IPS-11a (cell line): ENCODE data around the gene PARD6B.

ENCODE experiments used
- H3K4me3 ChIP-seq: one replicate; pipeline ENCODE4 v1.5.1; 2013; ENCODE audit warnings: low read depth, low read length, control low read depth

PARD6B gene

GRCh38 chr20:50722424-50723155 is 8.8 kb upstream of the PARD6B start:
- no peak overlapping the region for H3K4me3 ChIP-seq

GRCh38 chr20:50723672-50724071 is 7.7 kb upstream of the PARD6B start:
- H3K4me3 ChIP-seq, result no peak overlapping the region

DNA sequence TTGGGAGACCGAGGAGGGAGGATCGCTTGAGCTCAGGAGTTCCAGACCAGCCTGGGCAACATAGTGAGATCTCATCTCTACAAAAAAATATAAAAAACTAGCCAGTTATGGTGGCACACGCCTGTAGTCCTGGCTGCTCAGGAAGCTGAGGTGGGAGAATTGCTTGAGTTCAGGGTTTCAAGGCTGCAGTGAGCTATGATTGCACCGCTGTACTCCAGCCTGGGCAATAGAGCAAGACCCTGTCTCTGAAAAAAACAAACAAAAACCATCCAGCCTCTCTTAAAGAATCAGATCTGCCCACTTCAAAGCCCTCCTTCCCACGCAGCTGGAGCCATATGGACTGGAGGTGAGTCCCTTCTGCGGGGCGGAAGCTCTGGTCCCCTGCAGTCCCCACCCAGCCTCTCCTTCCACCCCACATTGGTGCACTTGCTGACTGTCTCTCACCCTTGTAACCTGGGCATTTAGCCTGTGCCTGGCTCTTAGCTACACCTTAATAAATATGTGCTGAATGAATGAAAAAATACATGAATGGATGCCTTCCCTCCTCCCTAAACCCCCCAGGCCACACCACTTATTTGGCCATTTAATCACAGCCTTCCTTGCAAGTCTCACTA is 7.2 kb upstream of the PARD6B start:
- H3K4me3 ChIP-seq, result no peak overlapping the region

- no peak overlapping the region for H3K4me3 ChIP-seq
Measured at GRCh38 chr20:50724851-50725723, 6.3 kb upstream of the PARD6B start.

DNA sequence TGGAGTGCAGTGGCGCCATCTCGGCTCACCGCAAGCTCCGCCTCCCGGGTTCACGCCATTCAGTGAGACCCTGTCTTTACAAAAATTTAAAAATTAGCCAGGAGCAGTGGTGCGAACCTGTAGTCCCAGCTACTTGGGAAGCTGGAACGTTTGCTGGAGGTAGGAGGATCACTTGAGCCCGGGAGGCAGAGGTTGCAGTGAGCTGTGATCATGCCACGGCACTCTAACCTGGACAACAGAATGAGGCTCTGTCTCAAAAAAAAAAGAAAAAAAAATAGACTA is 5.7 kb upstream of the PARD6B start:
- no peak overlapping the region for H3K4me3 ChIP-seq

DNA sequence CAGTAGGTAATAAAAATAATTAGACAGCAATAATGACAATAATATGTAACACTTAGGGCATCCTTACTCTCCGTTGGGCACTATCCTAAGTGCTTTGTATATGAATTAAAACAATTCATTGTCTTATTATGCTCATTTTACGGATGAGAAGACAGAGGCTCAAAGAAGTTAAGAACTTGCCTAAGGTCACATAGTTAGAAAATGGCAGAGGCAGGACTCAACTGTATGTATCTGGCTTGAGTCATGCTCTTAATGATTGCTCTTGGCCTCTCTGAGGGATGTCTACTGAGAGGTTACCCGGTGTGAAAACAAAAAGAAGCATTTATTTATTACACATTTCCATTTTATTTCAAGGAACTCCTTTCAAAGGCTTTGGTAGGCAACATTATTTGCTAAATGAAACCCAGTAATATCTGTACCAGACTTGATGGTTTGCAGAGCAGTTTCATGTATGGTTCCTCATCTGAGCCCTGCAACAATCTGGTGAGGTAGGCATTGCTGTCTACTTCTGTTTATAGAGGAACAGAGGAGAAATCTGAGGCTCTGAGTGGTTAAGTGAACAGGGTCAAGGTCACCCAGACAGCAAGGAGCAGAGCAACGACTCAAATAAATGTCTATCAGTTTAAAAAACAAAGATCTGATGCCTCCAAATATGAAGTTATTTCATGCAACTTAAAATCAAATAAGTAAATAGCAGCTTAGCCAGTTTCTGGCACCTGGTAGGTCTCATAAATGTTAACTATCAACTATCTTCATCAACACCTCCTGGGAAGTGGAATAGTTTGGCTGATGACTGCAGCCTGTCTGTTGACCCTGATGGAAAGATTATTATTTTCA is 4.2 kb upstream of the PARD6B start:
- no peak overlapping the region for H3K4me3 ChIP-seq

GRCh38 chr20:50727792-50728485 is 3.4 kb upstream of the PARD6B start:
- no peak overlapping the region for H3K4me3 ChIP-seq

DNA sequence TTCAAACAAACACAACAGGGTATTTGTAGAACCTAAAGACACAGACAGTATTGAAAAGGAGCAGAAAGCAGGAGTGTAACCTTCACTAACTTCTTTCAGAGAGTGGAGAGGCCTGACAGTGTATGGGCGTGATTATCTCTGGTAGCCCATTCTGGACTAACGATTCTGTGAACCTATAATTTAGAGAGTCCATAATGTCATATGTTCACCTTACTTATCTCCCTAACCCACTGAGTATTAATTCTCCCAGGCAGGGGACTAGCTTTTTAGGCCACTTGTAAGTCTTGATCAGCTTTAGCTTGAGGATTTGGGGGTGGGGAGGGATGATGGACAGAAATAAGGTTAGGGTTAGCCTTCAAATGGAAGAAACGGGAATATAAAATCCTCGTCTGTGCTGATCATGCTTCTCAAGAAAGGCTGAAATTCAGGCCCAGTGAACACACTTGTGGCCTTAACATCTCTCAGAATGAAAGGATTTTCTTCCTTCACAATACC is 2.8 kb upstream of the PARD6B start:
- H3K4me3 ChIP-seq, result no peak overlapping the region

GRCh38 chr20:50728981-50729874 is 2.2 kb upstream of the PARD6B start:
- H3K4me3 ChIP-seq, result no peak overlapping the region

DNA sequence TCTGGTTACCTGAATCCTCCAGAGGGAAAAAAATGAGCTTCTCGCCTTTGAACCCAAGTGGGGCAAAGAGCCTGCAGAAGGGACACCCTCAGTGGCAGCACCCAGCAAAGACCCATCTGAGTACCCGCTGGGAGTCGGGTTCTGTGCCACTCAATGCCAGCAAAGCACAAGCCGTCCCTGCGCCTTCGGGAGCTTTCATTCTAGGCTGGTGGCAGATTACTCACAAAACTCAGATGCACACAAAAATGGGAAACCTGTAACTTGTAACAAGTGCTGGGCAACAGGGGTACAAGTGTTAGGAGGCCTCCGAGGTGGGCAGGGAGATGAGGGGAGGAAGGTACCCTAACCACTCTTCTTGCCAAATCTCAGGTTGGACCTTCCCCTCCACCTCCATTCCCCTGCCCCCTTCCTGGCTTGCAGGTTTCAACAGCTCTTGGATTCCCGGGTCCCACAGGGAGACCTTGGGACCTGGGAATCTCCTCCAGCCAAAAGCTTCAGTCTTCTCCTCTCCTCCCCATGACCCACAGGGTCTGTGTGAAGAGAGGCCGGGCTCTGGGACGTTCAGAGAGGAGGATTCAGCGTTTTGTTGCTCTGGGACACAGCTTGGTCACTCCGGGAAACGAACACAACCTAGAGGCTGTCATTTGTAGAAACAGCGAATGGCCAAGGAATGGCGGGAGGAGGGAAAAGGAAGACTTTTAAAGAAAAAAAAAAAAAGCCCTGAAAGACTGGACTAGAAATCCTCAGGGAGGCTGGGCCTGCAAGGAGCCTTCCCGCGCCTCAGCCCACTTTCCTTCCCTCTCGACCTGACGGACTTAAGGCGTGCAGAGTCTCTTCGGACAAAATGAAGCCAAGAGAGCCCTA is 1.2 kb upstream of the PARD6B start:
- H3K4me3 ChIP-seq, result peak overlapping the region; percentile 60

- H3K4me3 ChIP-seq, result peak overlapping the region; percentile 60
Measured at GRCh38 chr20:50730765-50731054, 670 bp upstream of the PARD6B start.

DNA sequence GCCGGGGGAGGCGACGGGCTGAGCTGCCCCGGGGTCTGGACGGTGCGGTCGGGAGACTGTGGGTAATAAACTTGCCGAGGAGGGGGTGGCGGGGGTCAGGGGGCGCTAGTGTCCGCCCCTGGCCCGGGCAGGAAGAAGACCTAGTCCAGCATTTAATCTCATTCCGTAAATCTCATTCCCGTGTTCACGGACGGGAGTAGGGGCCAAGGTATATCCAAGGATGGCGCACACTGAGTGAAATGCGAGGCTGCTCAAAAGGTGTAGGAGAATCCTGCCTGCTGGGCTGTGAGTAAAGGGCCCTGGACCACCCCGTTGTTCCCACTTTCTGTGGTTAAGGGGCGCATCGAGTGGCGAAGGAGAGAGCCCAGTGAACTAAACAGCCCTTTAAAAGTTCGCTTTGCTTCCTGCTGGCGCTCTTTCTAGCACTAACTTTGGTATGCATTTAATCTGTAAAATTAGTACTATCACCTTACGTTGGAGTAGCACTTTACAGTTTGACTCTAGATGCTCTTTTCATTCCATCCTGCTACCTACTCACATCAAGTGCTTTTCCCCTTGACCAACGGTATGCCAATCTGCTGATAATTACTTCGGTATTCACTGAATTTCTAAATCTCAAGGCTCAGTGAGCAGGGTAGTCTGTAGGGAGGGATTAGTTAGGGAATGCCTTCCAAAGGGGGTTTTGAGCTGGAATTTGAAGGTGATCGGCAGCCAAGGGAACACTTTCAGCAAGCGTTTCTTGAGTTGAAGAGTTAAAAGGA is 730 bp downstream of the PARD6B start:
- peak overlapping the region; percentile 89 for H3K4me3 ChIP-seq

DNA sequence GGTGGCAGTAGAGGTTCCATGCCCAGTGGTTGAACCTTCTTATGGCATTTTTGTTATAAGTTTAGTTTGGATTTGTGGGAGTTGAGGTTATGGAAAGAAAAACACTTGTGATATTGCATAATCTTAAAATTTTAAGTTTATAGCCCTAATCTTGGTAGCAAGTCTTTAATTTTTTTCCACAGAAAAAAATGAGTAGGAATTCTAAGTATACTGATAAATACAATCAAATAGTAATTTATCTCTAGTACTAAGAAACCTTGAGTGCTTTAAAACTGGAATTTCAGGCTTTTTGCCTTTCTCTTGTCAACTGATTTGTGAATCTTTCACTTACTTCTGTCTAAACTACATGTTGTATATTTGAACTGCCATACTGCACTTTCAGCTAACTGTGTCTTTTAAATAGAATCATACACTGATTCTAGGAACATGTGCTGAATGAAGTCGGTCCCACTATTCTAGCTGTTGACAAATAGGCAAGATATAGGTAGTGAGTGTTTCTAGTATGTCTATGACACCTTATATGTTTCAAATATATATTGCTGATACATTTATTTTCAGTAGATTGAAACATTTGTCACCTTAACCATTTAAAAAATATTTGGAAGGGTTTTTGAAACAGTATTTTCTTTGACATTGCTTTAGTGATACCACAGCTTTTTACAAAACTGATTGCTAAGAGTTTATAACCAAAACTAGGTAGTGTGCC is 2.4 kb downstream of the PARD6B start:
- no peak overlapping the region for H3K4me3 ChIP-seq

- no peak overlapping the region for H3K4me3 ChIP-seq
Measured at GRCh38 chr20:50734730-50735679, 3.6 kb downstream of the PARD6B start.

- no peak overlapping the region for H3K4me3 ChIP-seq
Measured at GRCh38 chr20:50735813-50736212, 4.4 kb downstream of the PARD6B start.

- H3K4me3 ChIP-seq, result no peak overlapping the region
Measured at GRCh38 chr20:50737352-50737751, 6.0 kb downstream of the PARD6B start.
